ENCODE measurements around the gene CAMK1D. TPM values are rescaled to one million over a fixed set of nuclear protein-coding genes. Genes with fewer than 3 reads are reported as not detected.

Gene CAMK1D
- total and polyA plus RNA-seq, 10 of the 15 experiments (the other 5 are each of a cell fraction or from before 2014, with no cell fraction given), result 2.1 to 35.5 (median 14.7) TPM

- TF ChIP-seq EZH2 (IDR thresholded peaks at IDR 0.05; ENCODE audit: borderline replicate concordance, control insufficient read depth, low read depth, low read length) (no peak), BACH1 (IDR thresholded peaks at IDR 0.05; ENCODE audit: borderline replicate concordance) (no peak), CREM (IDR thresholded peaks at IDR 0.05; ENCODE audit: low read depth) (no peak), TAF1 (IDR thresholded peaks at IDR 0.05; ENCODE audit: borderline replicate concordance, low read depth, low read length) (no peak), TBL1XR1 (IDR thresholded peaks at IDR 0.05; ENCODE audit: low read depth, low read length) (no peak), NR2C1 (IDR thresholded peaks at IDR 0.05) (no peak)
- TF ChIP-seq, protein P1, sequence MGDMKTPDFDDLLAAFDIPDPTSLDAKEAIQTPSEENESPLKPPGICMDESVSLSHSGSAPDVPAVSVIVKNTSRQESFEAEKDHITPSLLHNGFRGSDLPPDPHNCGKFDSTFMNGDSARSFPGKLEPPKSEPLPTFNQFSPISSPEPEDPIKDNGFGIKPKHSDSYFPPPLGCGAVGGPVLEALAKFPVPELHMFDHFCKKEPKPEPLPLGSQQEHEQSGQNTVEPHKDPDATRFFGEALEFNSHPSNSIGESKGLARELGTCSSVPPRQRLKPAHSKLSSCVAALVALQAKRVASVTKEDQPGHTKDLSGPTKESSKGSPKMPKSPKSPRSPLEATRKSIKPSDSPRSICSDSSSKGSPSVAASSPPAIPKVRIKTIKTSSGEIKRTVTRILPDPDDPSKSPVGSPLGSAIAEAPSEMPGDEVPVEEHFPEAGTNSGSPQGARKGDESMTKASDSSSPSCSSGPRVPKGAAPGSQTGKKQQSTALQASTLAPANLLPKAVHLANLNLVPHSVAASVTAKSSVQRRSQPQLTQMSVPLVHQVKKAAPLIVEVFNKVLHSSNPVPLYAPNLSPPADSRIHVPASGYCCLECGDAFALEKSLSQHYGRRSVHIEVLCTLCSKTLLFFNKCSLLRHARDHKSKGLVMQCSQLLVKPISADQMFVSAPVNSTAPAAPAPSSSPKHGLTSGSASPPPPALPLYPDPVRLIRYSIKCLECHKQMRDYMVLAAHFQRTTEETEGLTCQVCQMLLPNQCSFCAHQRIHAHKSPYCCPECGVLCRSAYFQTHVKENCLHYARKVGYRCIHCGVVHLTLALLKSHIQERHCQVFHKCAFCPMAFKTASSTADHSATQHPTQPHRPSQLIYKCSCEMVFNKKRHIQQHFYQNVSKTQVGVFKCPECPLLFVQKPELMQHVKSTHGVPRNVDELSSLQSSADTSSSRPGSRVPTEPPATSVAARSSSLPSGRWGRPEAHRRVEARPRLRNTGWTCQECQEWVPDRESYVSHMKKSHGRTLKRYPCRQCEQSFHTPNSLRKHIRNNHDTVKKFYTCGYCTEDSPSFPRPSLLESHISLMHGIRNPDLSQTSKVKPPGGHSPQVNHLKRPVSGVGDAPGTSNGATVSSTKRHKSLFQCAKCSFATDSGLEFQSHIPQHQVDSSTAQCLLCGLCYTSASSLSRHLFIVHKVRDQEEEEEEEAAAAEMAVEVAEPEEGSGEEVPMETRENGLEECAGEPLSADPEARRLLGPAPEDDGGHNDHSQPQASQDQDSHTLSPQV (IDR thresholded peaks at IDR 0.05), result no peak
- TF ChIP-seq, protein P2, sequence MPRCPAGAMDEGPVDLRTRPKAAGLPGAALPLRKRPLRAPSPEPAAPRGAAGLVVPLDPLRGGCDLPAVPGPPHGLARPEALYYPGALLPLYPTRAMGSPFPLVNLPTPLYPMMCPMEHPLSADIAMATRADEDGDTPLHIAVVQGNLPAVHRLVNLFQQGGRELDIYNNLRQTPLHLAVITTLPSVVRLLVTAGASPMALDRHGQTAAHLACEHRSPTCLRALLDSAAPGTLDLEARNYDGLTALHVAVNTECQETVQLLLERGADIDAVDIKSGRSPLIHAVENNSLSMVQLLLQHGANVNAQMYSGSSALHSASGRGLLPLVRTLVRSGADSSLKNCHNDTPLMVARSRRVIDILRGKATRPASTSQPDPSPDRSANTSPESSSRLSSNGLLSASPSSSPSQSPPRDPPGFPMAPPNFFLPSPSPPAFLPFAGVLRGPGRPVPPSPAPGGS (IDR thresholded peaks at IDR 0.05; ENCODE audit: borderline replicate concordance, insufficient read depth, low read depth, low read length, poor library complexity, severe bottlenecking), result no peak
- ATAC-seq, result no peak
- Histone ChIP-seq H3K27ac (ENCODE audit: control insufficient read depth, insufficient read depth) (no peak overlapping the region), H3K4me3 (no peak overlapping the region), H4K20me1 (ENCODE audit: control insufficient read depth, insufficient read depth) (no peaks in the 10 kb centered on the region), H3K79me2 (ENCODE audit: control insufficient read depth, insufficient read depth, low read length) (no peaks in the 10 kb centered on the region), H3K9ac (ENCODE audit: control insufficient read depth, insufficient read depth, low read length) (no peak overlapping the region), H3K4me1 (ENCODE audit: control insufficient read depth, insufficient read depth, low read length) (no peaks in the 10 kb centered on the region), H3K27me3 (replicated peaks in 1 of 2; ENCODE audit: control insufficient read depth in 2 of 2, insufficient read depth in 2 of 2, low read length in 1 of 2) (no peaks in the 10 kb centered on the region; a peak in 1 of 4 replicates), H3K4me2 (ENCODE audit: control insufficient read depth, insufficient read depth) (no peak overlapping the region), H3K36me3 (ENCODE audit: control insufficient read depth in 2 of 2, insufficient read depth in 2 of 2, low read length in 1 of 2) (no peaks in the 10 kb centered on the region), H3K9me3 (replicated peaks; ENCODE audit: control insufficient read depth, insufficient read depth, low read length) (no peaks in the 10 kb centered on the region), H2AFZ (ENCODE audit: control insufficient read depth, low read depth, low read length) (no peak overlapping the region)
- BruUV-seq (replicated peaks), result no TSS peak
- ChIA-PET CTCF (interaction anchor here (1.1 kb wide), 1 partner anchor 17 kb away, joined by 4 read pairs; no protein-coding TSS in a partner anchor), RAD21 (ENCODE audit: unreplicated experiment) (interaction anchor here (0.6 kb wide), 1 partner anchor 325 kb away, joined by 3 read pairs; no protein-coding TSS in a partner anchor), POLR2A (no interaction called here), SMC1A (ENCODE audit: uncharacterized antibody, unreplicated experiment) (no interaction called here)
- in situ Hi-C loops (cut with MboI) (no loop called here), intact Hi-C loops (cut with micrococcal nuclease; ENCODE audit: unreplicated experiment) (no loop called here)
- 31% methylated on average over 6 of the region's 6 CpGs for WGBS (ENCODE audit: insufficient coverage, insufficient replicate concordance, low lambda C conversion rate, missing lambda C conversion rate)
- DNase-seq (ENCODE audit: low read depth, low spot score), result no peak
- FAIRE-seq, result no peak
These were observed 535.5 kb downstream of the CAMK1D start for GRCh38 chr10:12884851-12885250.

MicroRNAs encoded within 50 kb of the gene (microRNA counts, 767-probe panel; counts per million panel counts)
- microRNA hsa-miR-548q, result 2,194 counts per million, percentile 79 among the panel's probes with 10 or more counts

Small RNA genes lying within 50 kb of the gene (microRNA-seq; reads per million reads assigned to microRNA genes)
- 1.1 reads per million for gene MIR4480
- not detected for gene MIR4481
- gene MIR548Q, result not detected

Small RNA genes lying within 50 kb of the gene (small RNA-seq; reads per million reads assigned to genes)
- gene MIR4480, result not detected
- gene MIR548Q, result not detected
- not detected for gene RF00279
- gene RN7SL198P, result not detected
- gene RNU6ATAC39P, result not detected

Other genes with a start within 250 kb of the CAMK1D start
- gene SEC61A2, start 219.9 kb upstream of the CAMK1D start, total RNA-seq (2014; rRNA removed), result 5.9 and 9.4 TPM in 2 replicates
- 7.2 and 7.4 TPM in 2 replicates for gene SEC61A2, start 219.9 kb upstream of the CAMK1D start, total RNA-seq (2014; rRNA removed; fragmentation: Illumina TruSeq; extraction: Trizol)
- gene SEC61A2, start 219.9 kb upstream of the CAMK1D start, total RNA-seq (2021), result 8.3 and 9.5 TPM in 2 replicates
- 36.2 and 38.8 TPM in 2 replicates for gene SEC61A2, start 219.9 kb upstream of the CAMK1D start, polyA plus RNA-seq (2011; rRNA removed)
- gene SEC61A2, start 219.9 kb upstream of the CAMK1D start, polyA plus RNA-seq (2014; fragmentation: Illumina TruSeq; extraction: Trizol), result 9.9 and 14.9 TPM in 2 replicates
- 1 to 10 TPM; 3.0 to 3.7 TPM for gene SEC61A2, start 219.9 kb upstream of the CAMK1D start, polyA plus RNA-seq (2014; fragmentation: Nextera tagmentation; extraction: Ambion mirVana)
- 11.5 and 13.5 TPM in 2 replicates for gene SEC61A2, start 219.9 kb upstream of the CAMK1D start, polyA plus RNA-seq (2014; rRNA removed)
- gene SEC61A2, start 219.9 kb upstream of the CAMK1D start, polyA plus RNA-seq (2016; fragmentation: Nextera tagmentation; extraction: Ambion mirVana), result 1 to 10 TPM; 8.5 to 8.7 TPM
- 74.1 and 83.2 TPM in 2 replicates for gene NUDT5, start 153.7 kb upstream of the CAMK1D start, total RNA-seq (2014; rRNA removed)
- gene NUDT5, start 153.7 kb upstream of the CAMK1D start, total RNA-seq (2014; rRNA removed; fragmentation: Illumina TruSeq; extraction: Trizol), result 149 and 162 TPM in 2 replicates
- gene NUDT5, start 153.7 kb upstream of the CAMK1D start, total RNA-seq (2021), result 90.1 and 91.2 TPM in 2 replicates
- gene NUDT5, start 153.7 kb upstream of the CAMK1D start, polyA plus RNA-seq (2011; rRNA removed), result 144 and 148 TPM in 2 replicates
- gene NUDT5, start 153.7 kb upstream of the CAMK1D start, polyA plus RNA-seq (2014; fragmentation: Illumina TruSeq; extraction: Trizol), result 113 and 166 TPM in 2 replicates
- 100 to 1,000 TPM; 293 to 345 TPM for gene NUDT5, start 153.7 kb upstream of the CAMK1D start, polyA plus RNA-seq (2014; fragmentation: Nextera tagmentation; extraction: Ambion mirVana)
- 84.8 and 90.4 TPM in 2 replicates for gene NUDT5, start 153.7 kb upstream of the CAMK1D start, polyA plus RNA-seq (2014; rRNA removed)
- gene NUDT5, start 153.7 kb upstream of the CAMK1D start, polyA plus RNA-seq (2016; fragmentation: Nextera tagmentation; extraction: Ambion mirVana), result 100 to 1,000 TPM; 223 to 233 TPM
- gene CDC123, start 153.4 kb upstream of the CAMK1D start, total RNA-seq (2014; rRNA removed), result 207 and 215 TPM in 2 replicates
- gene CDC123, start 153.4 kb upstream of the CAMK1D start, total RNA-seq (2014; rRNA removed; fragmentation: Illumina TruSeq; extraction: Trizol), result 186 and 203 TPM in 2 replicates
- 128 and 135 TPM in 2 replicates for gene CDC123, start 153.4 kb upstream of the CAMK1D start, total RNA-seq (2021)
- gene CDC123, start 153.4 kb upstream of the CAMK1D start, polyA plus RNA-seq (2011; rRNA removed), result 128 and 162 TPM in 2 replicates
- 278 and 295 TPM in 2 replicates for gene CDC123, start 153.4 kb upstream of the CAMK1D start, polyA plus RNA-seq (2014; fragmentation: Illumina TruSeq; extraction: Trizol)
- gene CDC123, start 153.4 kb upstream of the CAMK1D start, polyA plus RNA-seq (2014; fragmentation: Nextera tagmentation; extraction: Ambion mirVana), result 100 to 1,000 TPM; 162 to 226 TPM
- gene CDC123, start 153.4 kb upstream of the CAMK1D start, polyA plus RNA-seq (2014; rRNA removed), result 162 and 165 TPM in 2 replicates
- 100 to 1,000 TPM; 347 to 360 TPM for gene CDC123, start 153.4 kb upstream of the CAMK1D start, polyA plus RNA-seq (2016; fragmentation: Nextera tagmentation; extraction: Ambion mirVana)

Data from GM12878 (cell line).